GM21447 (cell line): Measurements from ENCODE around the gene C1QL1.

Experiments
- ATAC-seq: cut with Tn5 transposase; IDR thresholded peaks from one replicate; pipeline ENCODE4 v1.9.1; 2021; ENCODE audit not compliant: unreplicated experiment

The C1QL1 gene

GRCh38 chr17:44989552-44990138 is 21.5 kb upstream of the C1QL1 start:
- no peak for ATAC-seq

GRCh38 chr17:44988044-44988942 is 20.2 kb upstream of the C1QL1 start:
- no peak for ATAC-seq

- no peak for ATAC-seq
Observed at GRCh38 chr17:44983563-44983962, 15.5 kb upstream of the C1QL1 start.

- no peak for ATAC-seq
Observed at GRCh38 chr17:44982113-44982702, 14.1 kb upstream of the C1QL1 start.

DNA sequence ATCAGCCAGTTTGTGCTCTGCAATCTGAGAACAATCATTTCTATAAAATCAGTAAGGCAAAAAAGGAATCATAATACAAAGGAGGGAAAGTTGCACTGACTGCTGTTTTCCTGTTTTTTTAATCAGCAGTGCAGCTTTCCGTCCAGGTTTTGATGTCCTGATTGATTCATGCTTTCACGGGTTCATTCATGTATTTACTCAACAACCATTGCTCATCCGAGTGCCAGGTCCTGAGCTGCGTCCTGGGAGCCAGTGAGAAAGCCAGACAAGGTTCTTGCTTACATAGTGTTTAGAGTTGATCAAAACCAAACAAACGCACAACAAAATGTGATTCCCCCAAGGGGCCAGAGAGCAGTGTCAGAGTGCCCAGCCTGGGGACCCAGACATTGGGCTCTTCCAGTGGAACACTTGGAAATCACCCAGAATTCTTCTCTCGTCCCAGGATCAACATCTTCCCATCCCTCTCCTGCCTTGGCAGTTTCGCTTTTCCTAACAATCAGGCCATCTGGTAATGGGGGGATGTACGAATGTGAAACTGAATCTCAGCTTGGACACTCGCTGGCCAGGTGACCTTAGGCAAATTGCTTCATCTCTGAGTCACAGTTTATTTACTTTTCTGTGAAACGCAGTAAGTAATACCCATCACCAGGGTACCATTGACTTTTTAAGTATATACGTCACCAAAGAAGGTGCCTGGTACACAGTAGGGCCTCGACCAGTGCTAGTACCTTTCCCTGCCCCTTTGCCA is 13.3 kb upstream of the C1QL1 start:
- no peak for ATAC-seq

- no peak for ATAC-seq
Observed at GRCh38 chr17:44979426-44979995, 11.4 kb upstream of the C1QL1 start.

DNA sequence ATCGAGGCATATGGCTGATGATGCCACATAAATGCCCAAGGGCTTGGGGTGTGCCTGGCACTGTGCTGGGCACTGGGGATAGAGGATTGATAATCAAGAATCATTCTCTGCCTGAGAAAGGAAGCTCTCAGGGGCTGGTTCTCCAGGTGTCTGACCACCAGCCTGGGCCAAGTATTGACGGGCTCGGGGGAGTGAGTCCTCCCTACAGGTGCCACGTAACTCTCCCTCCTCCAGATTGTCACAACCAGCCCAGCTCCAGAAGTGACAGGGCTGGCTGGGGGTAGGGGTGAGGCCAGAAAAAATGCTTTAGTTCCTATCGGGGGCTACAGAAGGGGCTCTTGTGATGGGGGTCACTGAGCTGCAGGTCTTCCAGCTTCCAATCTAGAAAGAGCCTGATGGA is 10.7 kb upstream of the C1QL1 start:
- ATAC-seq: no peak

DNA sequence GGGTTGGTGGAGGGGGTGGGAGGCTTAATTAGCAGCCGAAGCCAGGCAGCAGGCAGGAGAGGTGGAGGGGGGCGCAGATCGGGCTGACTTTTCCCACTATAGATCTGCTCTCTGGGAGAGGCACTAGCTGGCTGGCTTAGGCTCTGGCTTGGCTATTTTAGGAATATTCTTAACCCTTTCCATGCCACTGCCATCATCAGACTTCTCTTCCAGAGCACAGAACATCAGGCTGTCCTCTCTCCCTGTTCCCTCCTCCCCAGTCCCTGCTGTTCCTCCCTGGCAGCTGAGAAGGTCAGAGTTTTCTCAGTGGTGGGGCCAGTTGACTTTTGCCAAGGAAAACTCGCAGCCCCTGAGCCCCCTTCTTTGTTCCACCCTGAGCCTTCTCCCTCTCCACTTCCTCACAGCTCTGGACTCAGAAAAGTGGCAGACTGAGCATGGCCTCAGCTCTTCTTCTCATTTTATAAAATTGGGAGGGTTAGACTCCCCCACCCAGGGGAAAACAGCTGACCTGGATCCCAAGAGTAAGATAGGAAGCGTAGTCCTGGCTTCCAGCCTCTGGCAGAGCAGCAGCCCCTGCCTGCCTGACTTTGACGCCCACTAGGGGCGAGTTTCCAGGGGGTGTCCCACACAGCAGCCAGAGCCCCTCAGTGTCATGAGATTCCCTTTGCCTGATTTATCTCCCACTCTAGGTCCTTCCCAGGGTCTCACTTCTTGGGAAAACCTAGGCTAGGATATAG is 9.9 kb upstream of the C1QL1 start:
- ATAC-seq: no peak

DNA sequence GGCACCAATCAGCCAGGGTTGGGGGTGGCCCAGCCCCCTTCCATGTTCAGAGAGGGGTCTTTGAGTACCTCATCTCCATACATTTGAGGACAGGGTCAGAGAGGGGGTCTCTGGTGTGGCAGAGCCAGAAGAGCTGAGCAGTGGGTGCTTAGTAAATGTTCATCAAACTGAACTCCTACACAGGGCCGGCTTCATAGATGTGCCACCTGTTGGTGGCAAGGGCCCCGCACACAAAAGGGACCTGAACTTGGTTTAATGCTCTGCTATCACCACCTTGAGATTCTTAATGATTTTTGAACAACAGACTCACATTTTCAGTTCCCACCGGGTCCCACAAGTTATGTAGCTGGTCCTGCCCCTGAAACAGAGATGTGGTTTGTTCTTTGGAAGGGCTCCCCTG is 9.0 kb upstream of the C1QL1 start:
- ATAC-seq: no peak

DNA sequence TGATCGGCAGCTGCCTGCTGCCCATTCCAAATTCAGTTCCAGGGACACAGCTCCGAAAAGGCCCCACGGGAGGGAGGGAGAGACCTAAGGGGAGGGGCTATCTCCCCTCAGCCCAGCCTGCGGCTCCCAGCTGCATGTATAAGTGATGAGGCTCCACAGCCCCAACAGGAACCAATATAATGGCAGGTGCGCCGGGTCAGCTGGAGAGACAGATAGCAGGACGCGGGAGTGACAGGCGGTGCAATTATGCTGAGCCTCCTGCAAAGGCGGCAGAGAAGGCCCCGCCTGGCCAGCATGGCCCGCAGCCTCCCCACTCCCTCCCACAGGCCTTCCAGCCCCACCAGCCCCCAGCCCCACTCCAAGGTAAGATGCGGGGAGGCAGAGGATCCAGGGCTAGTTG is 8.1 kb upstream of the C1QL1 start:
- ATAC-seq: no peak

GRCh38 chr17:44972953-44973352 is 4.8 kb upstream of the C1QL1 start:
- ATAC-seq: no peak

- ATAC-seq: no peak
Observed at GRCh38 chr17:44971776-44972483, 3.8 kb upstream of the C1QL1 start.

GRCh38 chr17:44970136-44970741 is 2.1 kb upstream of the C1QL1 start:
- no peak for ATAC-seq

- no peak for ATAC-seq
Observed at GRCh38 chr17:44969144-44969780, 1.2 kb upstream of the C1QL1 start.

GRCh38 chr17:44967907-44968224 is 237 bp downstream of the C1QL1 start:
- no peak for ATAC-seq

- no peak for ATAC-seq
Observed at GRCh38 chr17:44967026-44967906, 837 bp downstream of the C1QL1 start.

DNA sequence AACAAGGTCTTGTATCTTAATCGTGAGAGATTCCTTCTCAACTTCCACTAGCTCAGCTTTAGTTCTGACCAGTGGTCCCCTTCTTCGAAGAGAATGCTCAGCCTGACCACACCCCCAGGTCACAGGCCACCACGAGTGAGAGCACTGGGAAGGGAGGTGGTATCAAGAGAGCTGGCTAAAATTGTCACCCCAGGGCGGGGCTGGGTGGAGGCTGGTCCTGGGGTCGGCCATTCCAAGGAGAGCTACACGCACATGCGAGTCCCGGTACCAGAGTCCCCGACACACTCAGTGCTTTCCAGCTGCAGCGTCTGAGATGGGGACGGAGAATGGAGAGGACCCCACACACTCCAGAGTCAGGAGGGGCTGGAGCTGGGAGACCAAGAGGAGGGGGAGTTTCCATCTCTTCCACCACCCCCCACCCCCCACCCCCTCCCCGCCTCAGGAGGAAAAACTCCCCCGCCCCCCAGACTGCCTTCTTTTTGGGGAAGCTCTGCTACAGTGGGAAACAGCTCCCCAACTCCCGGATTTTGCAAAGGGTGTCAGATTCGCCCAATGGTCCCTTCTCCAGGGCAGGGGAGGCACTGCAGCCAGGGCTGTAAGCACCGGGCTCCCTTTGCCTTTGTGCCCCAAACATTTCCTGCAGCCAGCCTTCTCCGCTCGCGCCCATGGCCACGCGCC is 1.6 kb downstream of the C1QL1 start:
- no peak for ATAC-seq
